ENCODE measurements around the gene PPM1M.
"Not testable (repeated sequence)": the region's sequence is repeated elsewhere in the genome, so short reads cannot be mapped to it uniquely, and the experiment has no call there.

Gene PPM1M

GRCh38 chr3:52247409-52248164 is 2.0 kb downstream of the PPM1M start:
- DNase-seq = no peak

GRCh38 chr3:52248165-52248541 is 2.6 kb downstream of the PPM1M start:
- DNase-seq = no peak

GRCh38 chr3:52248816-52249547 is 3.4 kb downstream of the PPM1M start:
- DNase-seq = no peak

GRCh38 chr3:52249683-52250082 is 4.1 kb downstream of the PPM1M start:
- no peak for DNase-seq

GRCh38 chr3:52250122-52250521 is 4.6 kb downstream of the PPM1M start:
- DNase-seq = no peak

- no peak for DNase-seq
Measured at GRCh38 chr3:52253314-52254304, 8.1 kb downstream of the PPM1M start.

GRCh38 chr3:52254608-52255007 is 9.0 kb downstream of the PPM1M start:
- DNase-seq = no peak

- DNase-seq = no peak
Measured at GRCh38 chr3:52256159-52256558, 10.6 kb downstream of the PPM1M start.

- no peak for DNase-seq
Measured at GRCh38 chr3:52256622-52257021, 11.1 kb downstream of the PPM1M start.

GRCh38 chr3:52257911-52258310 is 12.4 kb downstream of the PPM1M start:
- no peak for DNase-seq

- no peak for DNase-seq
Measured at GRCh38 chr3:52259035-52259434, 13.5 kb downstream of the PPM1M start.

GRCh38 chr3:52259448-52259847 is 13.9 kb downstream of the PPM1M start:
- no peak for DNase-seq

- no peak for DNase-seq
Measured at GRCh38 chr3:52262447-52262846, 16.9 kb downstream of the PPM1M start.

GRCh38 chr3:52265387-52265786 is 19.8 kb downstream of the PPM1M start:
- DNase-seq = no peak

- no peak for DNase-seq
Measured at GRCh38 chr3:52268036-52268435, 22.5 kb downstream of the PPM1M start.

- no peak for DNase-seq
Measured at GRCh38 chr3:52269776-52270175, 24.2 kb downstream of the PPM1M start.

- no peak for DNase-seq
Measured at GRCh38 chr3:52270252-52270754, 24.7 kb downstream of the PPM1M start.

GRCh38 chr3:52272172-52272571 is 26.6 kb downstream of the PPM1M start:
- not testable (repeated sequence) for DNase-seq

- DNase-seq = no peak
Measured at GRCh38 chr3:52272831-52273230, 27.3 kb downstream of the PPM1M start.

GRCh38 chr3:52274781-52275180 is 29.2 kb downstream of the PPM1M start:
- not testable (repeated sequence) for DNase-seq

GRCh38 chr3:52277071-52277964 is 31.8 kb downstream of the PPM1M start:
- peak; percentile 81 for DNase-seq

- DNase-seq = no peak
Measured at GRCh38 chr3:52277972-52278509, 32.5 kb downstream of the PPM1M start.

Measured in right forelimb (tissue), 1 donor.